MCF 10A (cell line): Measurements from ENCODE around the gene KCNC1. TPM values are rescaled to one million over a fixed set of nuclear protein-coding genes. Genes with fewer than 3 reads are reported as not detected.

Experiments
- BruUV-seq: library from RNA; stranded (reverse); fragments of 400-500 nt; replicated peaks from 2 replicates; lab custom pipeline; 2021; lab: Mats Ljungman, UMichigan
- CTCF ChIA-PET: fragments of 300-600 bp; sonication (Branson Sonifier 250); formaldehyde crosslinking; extraction: SDS; loops from one replicate; lab custom pipeline; 2021; ENCODE audit warnings: antibody characterized with exemption, inconsistent platforms; lab: Yijun Ruan, JAX
- POLR2A ChIA-PET: fragments of 300-600, 350-650 bp; sonication (Branson Sonifier 250); formaldehyde crosslinking; extraction: SDS; loops from one replicate; lab custom pipeline; 2020; ENCODE audit warnings: antibody characterized with exemption, inconsistent platforms; lab: Yijun Ruan, JAX
- DNase-seq: peaks from one replicate; pipeline ENCODE4 v3.0.0-alpha.2; 2018; ENCODE audit not compliant: unreplicated experiment
- H3K27ac Mint-ChIP-seq: one replicate; pipeline ENCODE4 v1.8.0; 2022; ENCODE audit warnings: mild to moderate bottlenecking, low read depth, mixed read lengths; ENCODE audit not compliant: unreplicated experiment
- H3K27me3 Mint-ChIP-seq: one replicate; pipeline ENCODE4 v1.8.0; 2022; ENCODE audit warnings: mixed read lengths; ENCODE audit not compliant: insufficient read depth, unreplicated experiment
- H3K36me3 Mint-ChIP-seq: one replicate; pipeline ENCODE4 v1.8.0; 2022; ENCODE audit warnings: mild to moderate bottlenecking, moderate library complexity, mixed read lengths; ENCODE audit not compliant: insufficient read depth, unreplicated experiment
- H3K4me1 Mint-ChIP-seq: one replicate; pipeline ENCODE4 v1.8.0; 2022; ENCODE audit warnings: mixed read lengths; ENCODE audit not compliant: insufficient read depth, unreplicated experiment
- H3K4me3 Mint-ChIP-seq: one replicate; pipeline ENCODE4 v1.8.0; 2022; ENCODE audit warnings: mild to moderate bottlenecking, moderate library complexity, mixed read lengths; ENCODE audit not compliant: unreplicated experiment
- H3K9me3 Mint-ChIP-seq: one replicate; pipeline ENCODE4 v1.8.0; 2022; ENCODE audit warnings: mixed read lengths; ENCODE audit not compliant: unreplicated experiment
- CTCF ChIP-seq: fragments of 200-600 bp; IDR thresholded peaks from one replicate; pipeline ENCODE4 v1.8.0; 2022; ENCODE audit warnings: antibody characterized with exemption, mild to moderate bottlenecking; ENCODE audit not compliant: unreplicated experiment
- intact Hi-C: fragments of 100-400 bp; cut with micrococcal nuclease; formaldehyde crosslinking; loops from 2 replicates; pipeline ENCODE4 v1.14.1; 2022
- total RNA-seq: library from RNA; stranded (reverse); gene quantifications from 2 replicates; pipeline ENCODE4 v1.2.3, GENCODE V29; 2022

KCNC1 gene
- total RNA-seq, 1 experiment from 2014 or later, result not detected

- TF ChIP-seq CTCF, result no peak
- no TSS peak for BruUV-seq
- intact Hi-C loops, result no loop called here
- CTCF ChIA-PET, result interaction anchor here (0.6 to 3.2 kb wide), 4 partner anchors 14 to 233 kb away, joined by 3 to 17 read pairs (median 4); no protein-coding TSS in a partner anchor
- H3K4me1 Mint-ChIP-seq, result peaks cover 6% of the 10 kb centered on the region
- no peak overlapping the region for H3K27ac Mint-ChIP-seq
- H3K4me3 Mint-ChIP-seq, result no peak overlapping the region
- POLR2A ChIA-PET, result interaction anchor here (0.8 kb wide), 1 partner anchor 12 kb away, joined by 3 read pairs; no protein-coding TSS in a partner anchor
- no peak for DNase-seq
- H3K36me3 Mint-ChIP-seq, result no peaks in the 10 kb centered on the region
- no peaks in the 10 kb centered on the region for H3K9me3 Mint-ChIP-seq
- H3K27me3 Mint-ChIP-seq, result no peaks in the 10 kb centered on the region
Observed at GRCh38 chr11:17745023-17745772, 10.6 kb downstream of the KCNC1 start.

DNA sequence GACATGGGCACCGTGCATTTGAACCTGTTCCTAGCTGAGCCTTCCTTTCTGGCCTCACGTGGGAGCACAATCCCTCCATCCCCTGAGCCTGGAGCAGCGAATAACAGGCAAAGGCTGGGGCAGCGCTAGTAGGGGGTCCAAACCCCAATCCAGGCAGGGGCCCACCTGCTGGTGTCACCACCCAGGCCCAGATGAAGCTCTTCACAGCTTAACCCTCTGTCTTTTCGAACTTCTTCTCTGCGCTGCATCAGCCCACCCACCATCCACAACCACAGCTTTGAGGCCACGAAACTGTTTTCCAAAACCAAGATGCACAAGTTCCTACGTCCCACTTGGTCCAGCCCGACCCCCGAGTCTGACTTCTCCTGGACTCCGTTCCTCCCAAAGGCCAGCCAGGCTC is 11.5 kb downstream of the KCNC1 start:
- H3K36me3 Mint-ChIP-seq, result no peaks in the 10 kb centered on the region
- CTCF ChIA-PET, result interaction anchor here (0.6 to 3.2 kb wide), 5 partner anchors 15 to 232 kb away, joined by 3 to 17 read pairs (median 3); no protein-coding TSS in a partner anchor
- intact Hi-C loops, result no loop called here
- H3K4me1 Mint-ChIP-seq, result peaks cover 6% of the 10 kb centered on the region
- no TSS peak for BruUV-seq
- POLR2A ChIA-PET, result no interaction called here
- no peak overlapping the region for H3K4me3 Mint-ChIP-seq
- H3K27me3 Mint-ChIP-seq, result peaks cover 6% of the 10 kb centered on the region
- H3K27ac Mint-ChIP-seq, result no peak overlapping the region
- no peaks in the 10 kb centered on the region for H3K9me3 Mint-ChIP-seq
- DNase-seq, result no peak
- no peak for TF ChIP-seq CTCF

DNA sequence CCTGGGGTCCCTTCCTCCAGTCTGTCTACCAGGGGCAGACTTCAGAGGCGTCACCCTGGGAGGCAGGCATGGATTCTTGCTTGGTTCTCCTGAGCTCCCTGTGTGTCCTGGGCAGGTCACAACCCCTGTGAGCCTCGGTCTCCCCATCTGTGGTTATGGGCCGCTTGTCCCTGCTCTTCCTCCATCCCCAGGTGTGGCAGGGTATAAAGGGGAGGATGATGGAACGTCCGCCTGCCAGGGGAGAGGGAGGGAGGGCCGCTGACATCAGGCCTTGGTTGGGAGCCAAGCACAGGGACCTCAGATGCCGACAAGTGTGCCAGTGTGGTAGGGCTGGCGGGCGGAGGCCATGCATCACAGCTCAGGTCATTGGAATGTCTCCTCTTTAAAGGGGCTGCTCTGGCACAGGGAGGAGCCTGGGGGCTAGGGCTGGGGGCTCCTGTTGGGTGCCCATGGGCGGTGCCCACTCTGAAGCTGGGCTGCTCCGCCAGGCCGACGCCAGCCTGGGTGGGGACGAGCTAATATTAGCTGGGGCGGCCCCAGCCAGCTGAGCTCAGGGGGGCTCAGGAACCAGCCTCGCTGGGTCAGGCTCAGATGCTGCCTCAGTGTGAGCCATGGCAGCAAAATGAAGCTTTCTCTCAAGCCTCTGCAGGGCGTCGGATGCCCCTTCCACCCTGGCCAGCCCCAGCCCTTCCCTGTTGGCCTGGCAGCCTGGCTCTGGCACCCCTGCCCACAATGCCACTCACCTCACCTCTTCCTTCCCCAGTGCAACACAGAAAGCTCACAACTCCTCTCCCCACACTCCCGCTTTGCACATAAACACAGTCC is 12.8 kb downstream of the KCNC1 start:
- H3K9me3 Mint-ChIP-seq, result no peaks in the 10 kb centered on the region
- no peak overlapping the region for H3K4me3 Mint-ChIP-seq
- no peaks in the 10 kb centered on the region for H3K36me3 Mint-ChIP-seq
- DNase-seq, result no peak
- H3K4me1 Mint-ChIP-seq, result peaks cover 6% of the 10 kb centered on the region
- ChIA-PET POLR2A (no interaction called here), CTCF (interaction anchor here (0.7 to 3.2 kb wide), 8 partner anchors 11 to 233 kb away, joined by 3 to 17 read pairs (median 3); no protein-coding TSS in a partner anchor)
- no peak overlapping the region for H3K27ac Mint-ChIP-seq
- BruUV-seq, result no TSS peak
- no peak for TF ChIP-seq CTCF
- intact Hi-C loops, result no loop called here
- peaks cover 18% of the 10 kb centered on the region for H3K27me3 Mint-ChIP-seq

- no peak for DNase-seq
- Mint-ChIP-seq H3K27ac (no peak overlapping the region), H3K36me3 (no peaks in the 10 kb centered on the region), H3K27me3 (peaks cover 22% of the 10 kb centered on the region), H3K4me3 (no peak overlapping the region), H3K4me1 (peaks cover 6% of the 10 kb centered on the region), H3K9me3 (no peaks in the 10 kb centered on the region)
- CTCF ChIA-PET, result interaction anchor here (0.7 to 3.2 kb wide), 6 partner anchors 10 to 225 kb away, joined by 3 to 17 read pairs (median 4); no protein-coding TSS in a partner anchor
- BruUV-seq, result no TSS peak
- intact Hi-C loops, result no loop called here
- POLR2A ChIA-PET, result no interaction called here
- TF ChIP-seq CTCF, result no peak
Observed at GRCh38 chr11:17748044-17748443, 13.5 kb downstream of the KCNC1 start.
